SK-N-SH (cell line): ENCODE data around the gene AEN. TPM values are rescaled to one million over a fixed set of nuclear protein-coding genes. Genes with fewer than 3 reads are reported as not detected.

Experiments used
- CTCF ChIA-PET: fragments of 300-600, 350-600 bp; formaldehyde crosslinking; extraction: SDS; loops from one replicate; lab custom pipeline; 2021; lab: Yijun Ruan, JAX
- POLR2A ChIA-PET: fragments of 350-600 bp; sonication (Branson Sonifier 250); formaldehyde crosslinking; extraction: SDS; loops from one replicate; lab custom pipeline; 2020; ENCODE audit warnings: antibody characterized with exemption, inconsistent platforms; lab: Yijun Ruan, JAX
- DNase-seq: peaks from one replicate; pipeline ENCODE4 v3.0.0; 2012
- H2AFZ ChIP-seq: fragments of 200-600 bp; sonication (generic); 2 replicates; pipeline ENCODE4 v1.8.1; 2016; ENCODE audit warnings: antibody characterized with exemption, mild to moderate bottlenecking, low read depth
- H3F3A ChIP-seq: fragments of 200-600 bp; sonication (generic); replicated peaks from 2 replicates; pipeline ENCODE3; 2016; ENCODE audit warnings: antibody characterized with exemption, mild to moderate bottlenecking; ENCODE audit not compliant: insufficient read depth
- H3K27ac ChIP-seq, 2 experiments: fragments of 200-500 bp in 1 of 2; fragments of 200-600 bp in 1 of 2; sonication (Bioruptor generic) in 1 of 2; sonication (generic), shearing (Covaris generic) in 1 of 2; 2 replicates each; pipeline versions ENCODE4 v1.5.1 to v1.6.1; 2014 to 2016; ENCODE audit warnings: low read depth in 2 of 2, inconsistent platforms in 1 of 2, low read length in 1 of 2, mild to moderate bottlenecking in 1 of 2, mixed read lengths in 1 of 2
- H3K27me3 ChIP-seq: fragments of 200-600 bp; sonication (generic), shearing (Covaris generic); 2 replicates; pipeline ENCODE4 v1.6.1; 2016; ENCODE audit warnings: mixed run types; ENCODE audit not compliant: insufficient read depth
- H3K36me3 ChIP-seq, 2 experiments: fragments of 200-500 bp in 1 of 2; fragments of 200-600 bp in 1 of 2; sonication (Bioruptor generic) in 1 of 2; sonication (generic) in 1 of 2; replicated peaks in 1 of 2; 2 replicates each; pipeline versions ENCODE3 to v1.5.1; 2014 to 2016; ENCODE audit warnings: low read length in 1 of 2, mild to moderate bottlenecking in 1 of 2; ENCODE audit not compliant: insufficient read depth in 2 of 2, control insufficient read depth in 1 of 2
- H3K4me1 ChIP-seq, 2 experiments: fragments of 200-500 bp in 1 of 2; fragments of 200-600 bp in 1 of 2; sonication (Bioruptor generic) in 1 of 2; sonication (generic), shearing (Covaris generic) in 1 of 2; 2 replicates each; pipeline versions ENCODE4 v1.5.1 to v1.6.1; 2014 to 2016; ENCODE audit warnings: low read depth in 1 of 2, low read length in 1 of 2, mixed run types in 1 of 2; ENCODE audit not compliant: insufficient read depth in 2 of 2, control insufficient read depth in 1 of 2
- H3K4me2 ChIP-seq: fragments of 200-600 bp; sonication (generic), shearing (Covaris generic); 2 replicates; pipeline ENCODE4 v1.6.1; 2017; ENCODE audit warnings: mixed run types
- H3K4me3 ChIP-seq, 2 experiments: fragments of 200-500 bp in 1 of 2; fragments of 200-600 bp in 1 of 2; sonication (Bioruptor generic) in 1 of 2; sonication (generic), shearing (Covaris generic) in 1 of 2; 2 replicates each; pipeline versions ENCODE4 v1.5.1 to v1.8.1; 2014 to 2016; ENCODE audit warnings: low read depth in 2 of 2, inconsistent platforms in 1 of 2, low read length in 1 of 2, mild to moderate bottlenecking in 1 of 2, mixed read lengths in 1 of 2, moderate library complexity in 1 of 2
- H3K79me2 ChIP-seq: fragments of 200-600 bp; sonication (generic); 2 replicates; pipeline ENCODE4 v1.8.1; 2017; ENCODE audit warnings: mild to moderate bottlenecking; ENCODE audit not compliant: insufficient read depth
- H3K9ac ChIP-seq: fragments of 200-600 bp; sonication (generic); 2 replicates; pipeline ENCODE4 v1.6.1; 2017; ENCODE audit warnings: mixed run types
- H3K9me2 ChIP-seq: fragments of 200-600 bp; sonication (generic); 2 replicates; pipeline ENCODE4 v1.6.1; 2017; ENCODE audit warnings: mixed run types
- H3K9me3 ChIP-seq: fragments of 200-600 bp; sonication (generic); 2 replicates; pipeline ENCODE4 v1.6.1; 2017; ENCODE audit warnings: mixed run types, mild to moderate bottlenecking, moderate library complexity
- H4K20me1 ChIP-seq: fragments of 200-600 bp; sonication (generic); 2 replicates; pipeline ENCODE4 v1.6.1; 2017; ENCODE audit warnings: mild to moderate bottlenecking, mixed run types; ENCODE audit not compliant: insufficient read depth
- CHD2 ChIP-seq: fragments of 150-350 bp; IDR thresholded peaks from 2 replicates; pipeline ENCODE4 v1.6.1; 2018; ENCODE audit warnings: low read length; ENCODE audit not compliant: partially characterized antibody
- ELF1 ChIP-seq: IDR thresholded peaks from 2 replicates; pipeline ENCODE4 v1.4.0; 2012
- FOXJ3 ChIP-seq: sonication (generic); formaldehyde crosslinking; IDR thresholded peaks from 2 replicates; pipeline ENCODE4 v1.5.1; 2020; ENCODE audit warnings: mild to moderate bottlenecking, missing genetic modification reagents
- FOXM1 ChIP-seq: IDR thresholded peaks from 2 replicates; pipeline ENCODE4 v1.4.0; 2012; ENCODE audit warnings: low read depth, mild to moderate bottlenecking
- GABPA ChIP-seq: IDR thresholded peaks from 2 replicates; pipeline ENCODE4 v1.4.0; 2012; ENCODE audit warnings: low read depth, mild to moderate bottlenecking
- GATA2 ChIP-seq: sonication (generic); formaldehyde crosslinking; IDR thresholded peaks from 2 replicates; pipeline ENCODE4 v1.5.0; 2020; ENCODE audit warnings: mild to moderate bottlenecking, missing genetic modification reagents
- JUND ChIP-seq: IDR thresholded peaks from 2 replicates; pipeline ENCODE4 v1.4.0; 2012
- MEF2A ChIP-seq: IDR thresholded peaks from 2 replicates; pipeline ENCODE4 v1.4.0; 2012; ENCODE audit warnings: low read depth, borderline replicate concordance
- MXI1 ChIP-seq: IDR thresholded peaks from 2 replicates; pipeline ENCODE4 v1.6.1; 2012; ENCODE audit warnings: mild to moderate bottlenecking, low read depth, low read length, improper control_type of control experiment
- RFX5 ChIP-seq: IDR thresholded peaks from 2 replicates; pipeline ENCODE4 v1.6.1; 2012; ENCODE audit warnings: mild to moderate bottlenecking, improper control_type of control experiment, low read length
- RXRA ChIP-seq: IDR thresholded peaks from 2 replicates; pipeline ENCODE4 v1.4.0; 2012; ENCODE audit warnings: low read depth, mild to moderate bottlenecking, borderline replicate concordance
- SIN3A ChIP-seq: IDR thresholded peaks from 2 replicates; pipeline ENCODE4 v1.6.1; 2012; ENCODE audit warnings: low read depth, mild to moderate bottlenecking, low read length, moderate library complexity, borderline replicate concordance
- SMC3 ChIP-seq: IDR thresholded peaks from 2 replicates; pipeline ENCODE4 v1.6.1; 2012; ENCODE audit warnings: low read depth, low read length, improper control_type of control experiment
- TAF1 ChIP-seq: IDR thresholded peaks from 2 replicates; pipeline ENCODE4 v1.6.1; 2012; ENCODE audit warnings: low read depth, mild to moderate bottlenecking, low read length, moderate library complexity, borderline replicate concordance
- TCF12 ChIP-seq: IDR thresholded peaks from 2 replicates; pipeline ENCODE4 v1.4.0; 2012
- TEAD4 ChIP-seq: IDR thresholded peaks from 2 replicates; pipeline ENCODE4 v1.4.0; 2012; ENCODE audit warnings: mild to moderate bottlenecking, borderline replicate concordance; ENCODE audit not compliant: insufficient read depth
- YY1 ChIP-seq: IDR thresholded peaks from 2 replicates; pipeline ENCODE4 v1.4.0; 2012; ENCODE audit warnings: low read depth, mild to moderate bottlenecking
- WGBS: methylation state at CpG from one replicate; pipeline ENCODE4 v1.1.6; 2017; ENCODE audit warnings: low lambda C conversion rate; 5-methylcytosine and 5-hydroxymethylcytosine counted together
- polyA plus RNA-seq, 3 experiments: library from polyadenylated mRNA; depleted of rRNA; stranded (reverse); fragments of >200 nt; gene quantifications; 2 replicates each; pipeline ENCODE4 v1.2.3, GENCODE V29; 2012
- TF ChIP-seq, protein P1 (sequence below): IDR thresholded peaks from 2 replicates; pipeline ENCODE4 v1.4.0; 2012; ENCODE audit warnings: low read depth, borderline replicate concordance
- TF ChIP-seq, protein P2 (sequence below): IDR thresholded peaks from 2 replicates; pipeline ENCODE4; 2012
- TF ChIP-seq, protein P3 (sequence below): IDR thresholded peaks from 2 replicates; pipeline ENCODE4 v1.4.0; 2012; ENCODE audit warnings: low read depth
- TF ChIP-seq, protein P4 (sequence below): IDR thresholded peaks from 2 replicates; pipeline ENCODE4 v1.4.0; 2012; ENCODE audit warnings: low read depth, borderline replicate concordance

The AEN gene
- polyA plus RNA-seq, 1 of the 3 experiments (the other 2 are of a cell fraction): 46.4 TPM

DNA sequence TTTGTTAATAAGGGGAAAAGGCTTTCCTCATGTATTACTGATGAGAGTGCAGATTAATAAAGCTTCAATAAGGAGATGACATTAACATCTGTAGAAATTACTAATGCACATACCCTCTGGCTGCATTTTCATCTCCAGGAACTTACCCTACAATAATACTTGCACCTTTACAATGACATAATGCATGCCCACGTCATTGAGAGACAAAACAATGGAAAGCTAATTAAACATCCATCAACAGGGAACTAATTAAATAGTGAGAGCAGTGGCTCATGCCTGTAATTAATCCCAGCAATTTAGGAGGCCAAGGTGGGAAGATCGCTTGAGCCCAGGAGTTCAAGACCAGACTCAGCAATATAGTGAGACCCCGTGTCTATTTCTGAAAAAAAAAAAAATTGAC, 41.8 kb upstream of the AEN start:
- ChIA-PET POLR2A (no interaction called here), CTCF (interaction anchor here (1.3 kb wide), 1 partner anchor 35 kb away, joined by 3 read pairs; no protein-coding TSS in a partner anchor)
- H3K9me2 ChIP-seq: no peaks in the 10 kb centered on the region
- no peak overlapping the region for H3K9ac ChIP-seq
- no peaks in the 10 kb centered on the region for H3F3A ChIP-seq
- peaks cover 0 to 3% of the 10 kb centered on the region in 2 experiments; a peak in 1 of 4 replicates for H3K4me1 ChIP-seq
- no peaks in the 10 kb centered on the region for H3K36me3 ChIP-seq
- H3K9me3 ChIP-seq: no peaks in the 10 kb centered on the region
- no peak overlapping the region for H2AFZ ChIP-seq
- H3K79me2 ChIP-seq: no peaks in the 10 kb centered on the region
- no peak for DNase-seq
- H3K27me3 ChIP-seq: no peaks in the 10 kb centered on the region
- no peaks in the 10 kb centered on the region for H4K20me1 ChIP-seq
- H3K4me2 ChIP-seq: no peak overlapping the region
- no peak overlapping the region for H3K27ac ChIP-seq
- H3K4me3 ChIP-seq: no peak overlapping the region
- TF ChIP-seq TEAD4: no peak
- TF ChIP-seq SMC3: no peak
- TF ChIP-seq RFX5: no peak
- no peak for TF ChIP-seq GATA2 (CRISPR knock-in tag)
- TF ChIP-seq ELF1: no peak
- TF ChIP-seq JUND: no peak
- TF ChIP-seq, protein P1, sequence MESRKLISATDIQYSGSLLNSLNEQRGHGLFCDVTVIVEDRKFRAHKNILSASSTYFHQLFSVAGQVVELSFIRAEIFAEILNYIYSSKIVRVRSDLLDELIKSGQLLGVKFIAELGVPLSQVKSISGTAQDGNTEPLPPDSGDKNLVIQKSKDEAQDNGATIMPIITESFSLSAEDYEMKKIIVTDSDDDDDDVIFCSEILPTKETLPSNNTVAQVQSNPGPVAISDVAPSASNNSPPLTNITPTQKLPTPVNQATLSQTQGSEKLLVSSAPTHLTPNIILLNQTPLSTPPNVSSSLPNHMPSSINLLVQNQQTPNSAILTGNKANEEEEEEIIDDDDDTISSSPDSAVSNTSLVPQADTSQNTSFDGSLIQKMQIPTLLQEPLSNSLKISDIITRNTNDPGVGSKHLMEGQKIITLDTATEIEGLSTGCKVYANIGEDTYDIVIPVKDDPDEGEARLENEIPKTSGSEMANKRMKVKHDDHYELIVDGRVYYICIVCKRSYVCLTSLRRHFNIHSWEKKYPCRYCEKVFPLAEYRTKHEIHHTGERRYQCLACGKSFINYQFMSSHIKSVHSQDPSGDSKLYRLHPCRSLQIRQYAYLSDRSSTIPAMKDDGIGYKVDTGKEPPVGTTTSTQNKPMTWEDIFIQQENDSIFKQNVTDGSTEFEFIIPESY: no peak
- no peak for TF ChIP-seq TAF1
- no peak for TF ChIP-seq FOXM1
- TF ChIP-seq, protein P2, sequence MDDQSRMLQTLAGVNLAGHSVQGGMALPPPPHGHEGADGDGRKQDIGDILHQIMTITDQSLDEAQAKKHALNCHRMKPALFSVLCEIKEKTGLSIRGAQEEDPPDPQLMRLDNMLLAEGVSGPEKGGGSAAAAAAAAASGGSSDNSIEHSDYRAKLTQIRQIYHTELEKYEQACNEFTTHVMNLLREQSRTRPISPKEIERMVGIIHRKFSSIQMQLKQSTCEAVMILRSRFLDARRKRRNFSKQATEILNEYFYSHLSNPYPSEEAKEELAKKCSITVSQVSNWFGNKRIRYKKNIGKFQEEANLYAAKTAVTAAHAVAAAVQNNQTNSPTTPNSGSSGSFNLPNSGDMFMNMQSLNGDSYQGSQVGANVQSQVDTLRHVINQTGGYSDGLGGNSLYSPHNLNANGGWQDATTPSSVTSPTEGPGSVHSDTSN: no peak
- no peak for TF ChIP-seq FOXJ3
- TF ChIP-seq YY1: no peak
- TF ChIP-seq GABPA: no peak
- no peak for TF ChIP-seq RXRA
- 23% methylated on average over 3 of the region's 3 CpGs for WGBS

DNA sequence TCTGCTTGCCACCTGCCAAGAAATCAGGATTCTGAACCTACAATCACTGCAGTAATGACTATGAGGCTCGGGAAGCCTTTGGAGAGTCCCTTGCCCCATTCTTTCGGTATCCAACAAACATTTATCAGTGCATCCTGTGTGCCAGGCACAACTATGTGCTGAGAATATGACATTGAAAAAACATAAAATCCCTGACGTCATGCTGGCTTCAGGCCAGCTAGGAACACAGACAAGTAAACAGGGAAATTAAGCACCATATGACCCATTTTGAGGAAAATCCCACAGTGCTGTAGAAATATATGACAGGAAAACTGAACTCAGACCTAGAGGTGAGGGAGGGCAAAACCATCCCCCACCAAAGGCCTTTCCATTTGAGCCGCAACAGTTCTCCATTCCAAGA, 40.6 kb upstream of the AEN start:
- Histone ChIP-seq H3K9me2 (no peaks in the 10 kb centered on the region), H3K4me2 (no peak overlapping the region), H3K9ac (no peak overlapping the region), H4K20me1 (no peaks in the 10 kb centered on the region), H3F3A (no peaks in the 10 kb centered on the region), H3K27me3 (no peaks in the 10 kb centered on the region), H3K4me1 (peaks cover 0 to 3% of the 10 kb centered on the region in 2 experiments; a peak in 1 of 4 replicates), H2AFZ (no peak overlapping the region), H3K79me2 (no peaks in the 10 kb centered on the region), H3K36me3 (no peaks in the 10 kb centered on the region), H3K27ac (no peak overlapping the region), H3K9me3 (no peaks in the 10 kb centered on the region), H3K4me3 (no peak overlapping the region)
- peak; percentile 34 for DNase-seq
- ChIA-PET CTCF (interaction anchor here (1.2 to 1.3 kb wide), 2 partner anchors 8 to 34 kb away, joined by 3 to 4 read pairs; no protein-coding TSS in a partner anchor), POLR2A (no interaction called here)
- TF ChIP-seq MEF2A: no peak
- no peak for TF ChIP-seq GATA2 (CRISPR knock-in tag)
- TF ChIP-seq, protein P3, sequence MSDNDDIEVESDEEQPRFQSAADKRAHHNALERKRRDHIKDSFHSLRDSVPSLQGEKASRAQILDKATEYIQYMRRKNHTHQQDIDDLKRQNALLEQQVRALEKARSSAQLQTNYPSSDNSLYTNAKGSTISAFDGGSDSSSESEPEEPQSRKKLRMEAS: no peak
- TF ChIP-seq MXI1: no peak
- TF ChIP-seq TAF1: no peak
- TF ChIP-seq CHD2: no peak
- TF ChIP-seq TEAD4: no peak
- TF ChIP-seq TCF12: no peak
- TF ChIP-seq SMC3: no peak
- TF ChIP-seq, protein P2: no peak
- TF ChIP-seq, protein P4, sequence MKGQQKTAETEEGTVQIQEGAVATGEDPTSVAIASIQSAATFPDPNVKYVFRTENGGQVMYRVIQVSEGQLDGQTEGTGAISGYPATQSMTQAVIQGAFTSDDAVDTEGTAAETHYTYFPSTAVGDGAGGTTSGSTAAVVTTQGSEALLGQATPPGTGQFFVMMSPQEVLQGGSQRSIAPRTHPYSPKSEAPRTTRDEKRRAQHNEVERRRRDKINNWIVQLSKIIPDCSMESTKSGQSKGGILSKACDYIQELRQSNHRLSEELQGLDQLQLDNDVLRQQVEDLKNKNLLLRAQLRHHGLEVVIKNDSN: no peak
- TF ChIP-seq SIN3A: no peak
- no peak for TF ChIP-seq RXRA
- TF ChIP-seq, protein P1: no peak
- TF ChIP-seq RFX5: no peak
- no peak for TF ChIP-seq GABPA
- WGBS: 52% methylated on average over 4 of the region's 4 CpGs
